GM19328 (cell line): ENCODE data around the gene PCNX1.

ENCODE experiments used
- ATAC-seq: cut with Tn5 transposase; IDR thresholded peaks from one replicate; pipeline ENCODE4 v1.9.1; 2021; ENCODE audit warnings: mild to moderate bottlenecking, moderate library complexity; ENCODE audit not compliant: unreplicated experiment

Gene PCNX1

DNA sequence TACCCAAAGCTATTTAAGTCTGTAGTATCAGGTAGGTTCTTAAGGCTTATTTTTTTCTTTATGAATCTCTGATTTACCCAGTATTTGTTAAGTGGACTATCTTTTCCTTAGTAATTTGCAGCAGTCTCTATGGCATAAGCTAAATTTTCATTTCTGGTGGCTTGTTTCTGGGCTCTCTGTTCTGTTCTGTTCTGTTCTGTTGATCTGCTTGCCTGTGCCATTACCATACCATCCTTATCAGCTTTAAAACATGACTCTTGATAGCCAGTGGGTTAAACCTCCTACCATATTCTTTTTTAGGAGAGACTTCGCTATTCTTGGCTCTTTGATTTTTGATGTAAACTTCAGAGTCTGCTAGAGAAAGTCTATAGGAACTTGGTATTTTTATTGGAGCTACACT, 46.8 kb downstream of the PCNX1 start:
- ATAC-seq = no peak

- ATAC-seq = no peak
Measured at GRCh38 chr14:70955543-70956480, 48.6 kb downstream of the PCNX1 start.

- ATAC-seq = no peak
Measured at GRCh38 chr14:70956511-70956910, 49.3 kb downstream of the PCNX1 start.

DNA sequence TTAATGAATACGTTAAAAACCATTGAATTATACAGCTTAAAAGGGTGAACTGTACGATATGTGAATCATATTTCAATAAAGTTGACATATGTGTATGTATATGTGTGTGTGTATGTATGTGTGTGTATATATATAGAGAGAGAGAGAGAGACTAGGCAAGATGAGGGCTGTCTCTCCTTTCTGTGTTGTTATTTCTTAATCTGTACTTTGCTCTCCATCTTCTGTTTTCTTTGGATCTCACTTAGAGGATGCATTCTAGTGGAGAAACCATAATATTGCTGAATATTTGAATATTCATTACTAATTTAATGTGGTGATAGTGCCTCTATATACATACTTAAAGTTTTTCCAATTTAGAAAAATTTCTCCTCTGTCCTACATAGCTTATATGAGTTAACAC, 50.5 kb downstream of the PCNX1 start:
- no peak for ATAC-seq

GRCh38 chr14:70962935-70963334, 55.7 kb downstream of the PCNX1 start:
- no peak for ATAC-seq

DNA sequence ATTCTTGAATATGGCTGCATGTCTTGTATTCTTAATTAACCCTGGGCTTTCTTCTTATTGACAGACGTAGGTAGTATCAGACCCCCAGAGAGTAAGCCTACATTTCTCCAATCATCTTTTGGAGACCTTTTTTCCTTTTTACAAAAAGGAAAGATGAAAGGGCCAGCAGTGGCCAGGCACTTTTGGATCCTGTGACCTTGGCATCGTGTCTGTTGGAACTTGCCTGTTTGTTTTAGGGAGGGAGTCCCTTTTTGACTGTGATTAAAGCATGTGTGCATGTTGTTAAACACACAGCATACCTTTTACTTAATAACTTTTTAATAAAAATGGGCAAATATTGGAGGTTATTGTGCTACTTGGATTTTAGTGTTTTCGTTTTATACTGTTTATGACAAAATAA, 57.2 kb downstream of the PCNX1 start:
- ATAC-seq = no peak

- ATAC-seq = no peak
Measured at GRCh38 chr14:70971560-70971959, 64.3 kb downstream of the PCNX1 start.

DNA sequence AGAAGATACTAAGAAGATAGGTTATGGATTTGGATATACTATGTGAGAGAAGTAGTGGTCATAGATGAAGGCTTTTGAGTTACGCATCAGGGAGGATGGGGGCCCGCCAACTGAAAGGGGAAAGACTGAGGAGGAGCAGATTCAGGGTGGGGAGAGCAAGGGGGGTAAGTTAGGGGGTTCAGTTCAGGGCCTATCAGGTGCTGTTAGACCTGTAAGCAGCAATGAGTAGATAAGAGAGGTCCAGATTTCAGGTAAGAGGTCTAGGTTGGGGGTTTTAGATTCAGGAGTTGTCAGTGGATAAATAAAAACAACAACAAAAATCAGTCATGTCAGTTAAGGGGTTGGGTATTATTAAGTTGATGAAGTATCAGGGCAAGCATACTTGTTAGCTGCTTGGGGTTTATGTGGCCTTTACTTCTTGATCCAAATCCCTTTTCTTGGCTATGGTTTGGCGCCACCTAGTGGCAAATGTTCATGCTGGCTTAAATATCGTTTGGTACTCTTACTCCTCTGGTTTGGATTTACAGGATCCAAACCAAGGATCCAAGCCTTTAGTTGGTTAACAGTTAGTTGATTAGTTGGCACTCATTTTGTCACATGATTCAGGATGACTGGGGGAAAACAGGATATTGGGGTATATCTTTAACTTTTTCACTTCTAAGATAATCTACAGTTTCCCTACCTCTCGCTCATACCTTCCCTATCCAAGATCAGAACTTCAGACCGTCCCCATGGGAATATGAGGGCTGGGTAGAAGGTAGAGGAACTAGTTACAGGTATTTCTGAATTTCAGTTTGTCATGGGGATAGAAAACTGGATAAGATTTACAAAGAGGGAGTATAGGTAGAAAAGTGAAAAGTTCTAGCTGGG, 65.1 kb downstream of the PCNX1 start:
- ATAC-seq = no peak

DNA sequence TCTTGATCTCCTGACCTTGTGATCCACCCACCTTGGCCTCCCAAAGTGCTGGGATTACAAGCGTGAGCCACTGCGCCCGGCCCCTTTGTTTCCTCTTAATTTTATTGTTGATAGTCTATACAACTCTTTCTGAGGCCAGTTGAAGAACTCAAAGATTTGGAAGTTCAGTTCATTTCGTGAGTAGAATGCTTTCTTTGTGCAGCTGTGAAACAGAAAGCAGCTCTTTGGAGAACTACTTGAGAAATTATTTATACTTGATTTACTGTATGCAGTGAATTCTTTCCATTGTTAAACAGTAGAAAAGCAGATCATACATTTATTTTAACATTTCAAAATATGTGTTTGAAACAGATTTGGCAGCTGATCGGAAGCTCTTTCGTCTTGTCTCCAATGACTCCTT, 69.3 kb downstream of the PCNX1 start:
- ATAC-seq = no peak

GRCh38 chr14:70981000-70981952, 74.0 kb downstream of the PCNX1 start:
- ATAC-seq = no peak

- ATAC-seq = no peak
Measured at GRCh38 chr14:70982200-70982599, 74.9 kb downstream of the PCNX1 start.

- ATAC-seq = no peak
Measured at GRCh38 chr14:70987041-70987440, 79.8 kb downstream of the PCNX1 start.

DNA sequence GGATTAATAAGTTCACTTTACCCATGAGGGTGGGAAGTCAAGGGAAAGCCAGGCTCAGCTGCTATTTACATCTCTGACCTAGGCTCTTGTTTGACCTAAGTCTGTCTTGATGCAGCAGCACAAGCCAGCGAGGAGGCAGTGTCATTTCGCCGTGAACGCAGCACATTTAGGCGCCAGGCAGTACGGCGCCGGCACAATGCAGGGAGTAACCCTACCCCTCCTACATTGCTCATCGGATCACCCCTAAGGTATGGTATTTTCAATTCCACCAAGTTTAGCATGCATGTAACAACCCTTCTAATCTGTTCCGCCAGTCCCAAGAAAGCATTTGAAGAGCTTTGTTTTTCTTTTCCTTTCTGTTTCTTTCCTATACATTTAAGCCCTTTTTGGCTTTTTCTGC, 81.2 kb downstream of the PCNX1 start:
- ATAC-seq = no peak

DNA sequence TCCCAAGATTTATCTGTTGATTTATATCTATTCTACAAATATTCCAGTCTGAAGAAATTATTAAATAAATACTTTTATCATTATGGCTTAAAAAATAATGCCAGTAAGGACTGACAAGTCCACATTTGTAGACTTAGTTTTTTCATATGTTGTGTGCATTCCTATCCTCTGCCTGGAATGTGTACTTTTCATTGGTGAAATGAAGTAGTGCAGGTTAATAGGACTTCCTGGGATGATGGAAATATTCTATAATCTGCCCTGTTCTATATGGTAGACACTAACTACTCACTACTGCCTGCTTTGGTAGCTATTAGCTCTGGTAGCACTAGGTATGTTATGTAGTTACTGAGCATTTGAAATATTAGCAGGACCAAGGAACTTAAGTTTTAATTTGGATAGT, 86.7 kb downstream of the PCNX1 start:
- no peak for ATAC-seq

DNA sequence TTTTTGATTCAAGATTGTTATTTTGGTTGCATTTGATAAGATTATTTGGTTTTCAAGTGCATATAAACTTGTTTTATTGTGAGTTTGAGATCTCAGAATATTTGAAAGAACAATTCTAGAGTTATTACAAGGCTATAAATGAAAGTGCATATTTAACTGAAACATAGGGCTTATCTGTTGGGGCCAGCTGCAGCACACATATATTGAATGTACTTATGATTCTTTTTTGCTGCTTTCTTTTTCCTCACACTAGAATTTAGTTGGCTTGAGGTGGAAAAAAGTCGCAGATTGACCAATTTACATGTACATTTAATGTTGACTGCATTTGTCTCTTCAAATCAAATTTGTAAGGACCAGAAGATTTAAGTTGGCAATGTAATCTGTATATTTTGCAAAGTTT, 88.0 kb downstream of the PCNX1 start:
- no peak for ATAC-seq

- ATAC-seq = no peak
Measured at GRCh38 chr14:70995671-70996070, 88.4 kb downstream of the PCNX1 start.

DNA sequence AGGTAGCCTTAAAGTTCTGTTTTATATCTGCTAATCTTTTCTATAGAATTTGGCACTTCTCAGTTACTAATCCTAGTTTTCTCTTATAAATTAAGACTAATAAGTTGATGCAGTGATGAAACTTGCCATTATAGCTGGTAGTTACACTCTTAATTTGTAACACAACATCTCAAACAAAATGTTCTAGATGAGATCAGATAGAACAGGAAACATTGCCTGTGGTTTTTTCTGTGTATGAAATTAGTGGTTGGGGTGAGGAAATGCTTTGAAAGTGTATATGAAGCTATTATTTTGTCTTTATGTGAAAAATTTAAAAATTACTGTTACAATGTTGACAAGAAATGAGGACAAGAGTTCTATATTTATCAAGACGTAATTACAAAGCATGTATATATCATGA, 91.9 kb downstream of the PCNX1 start:
- no peak for ATAC-seq

DNA sequence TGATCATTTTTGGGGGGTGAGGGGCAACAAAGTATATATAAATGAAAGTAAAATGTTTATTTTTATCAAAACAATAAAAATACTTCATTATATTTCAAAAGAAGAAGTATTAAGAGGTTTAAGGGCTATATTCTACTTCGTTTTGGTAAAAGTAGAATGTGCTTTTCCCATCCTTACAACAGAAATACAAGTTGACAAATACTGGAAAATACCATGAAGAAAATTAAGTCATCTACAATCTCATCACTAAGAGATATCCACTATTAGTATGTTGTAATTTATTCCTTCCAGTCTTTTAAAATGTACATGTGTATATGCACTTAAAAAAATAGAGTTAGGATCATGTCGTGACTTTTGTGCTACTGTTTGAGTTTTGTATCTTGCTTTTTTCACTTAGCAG, 92.8 kb downstream of the PCNX1 start:
- no peak for ATAC-seq

DNA sequence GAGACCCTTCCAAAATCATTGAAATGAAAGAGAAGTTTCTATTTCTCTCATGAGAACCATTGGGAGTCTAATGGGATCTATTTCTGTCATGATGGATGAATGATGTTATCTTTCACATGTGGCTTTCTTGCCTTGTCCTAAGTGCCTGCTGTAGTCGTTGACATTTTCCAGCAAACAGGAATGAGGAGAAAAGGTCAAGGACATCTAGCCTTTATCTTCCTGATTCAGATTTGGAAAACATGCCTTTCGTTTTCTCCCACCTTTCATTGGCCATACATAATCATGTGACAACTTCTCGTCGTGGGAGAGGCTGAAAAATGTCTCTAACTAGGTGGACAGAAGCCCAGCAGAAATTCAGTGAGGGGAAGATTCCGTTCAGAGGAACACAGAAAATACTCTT, 94.5 kb downstream of the PCNX1 start:
- no peak for ATAC-seq

DNA sequence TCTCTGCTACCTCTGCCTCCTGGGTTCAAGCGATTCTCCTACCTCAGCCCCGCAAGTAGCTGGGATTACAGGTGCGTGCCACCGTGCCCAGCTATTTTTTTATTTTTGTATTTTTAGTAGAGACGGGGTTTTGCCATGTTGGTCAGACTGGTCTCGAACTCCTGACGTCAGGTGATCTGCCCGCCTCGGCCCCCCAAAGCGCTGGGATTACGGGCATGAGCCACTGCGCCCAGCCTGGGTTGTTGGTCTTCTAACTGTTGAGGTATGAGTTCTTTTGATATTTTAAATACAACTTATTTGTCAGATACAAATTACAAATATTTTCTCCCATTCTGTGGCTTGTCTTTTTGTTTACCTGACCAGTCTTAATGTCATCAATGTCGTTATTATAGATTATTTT, 95.9 kb downstream of the PCNX1 start:
- ATAC-seq = no peak

GRCh38 chr14:71004481-71004880, 97.2 kb downstream of the PCNX1 start:
- no peak for ATAC-seq
